ENCODE results near the gene APOB.

- TF ChIP-seq POLR2A (IDR thresholded peaks at IDR 0.05) (no peak), CTCF (IDR thresholded peaks at IDR 0.05) (no peak), POLR2AphosphoS5 (IDR thresholded peaks at IDR 0.05) (no peak)
Observed at GRCh38 chr2:21044694-21045371, 960 bp upstream of the APOB start.
